NCI-H2107 (cell line): Measurements from ENCODE around the gene CSE1L.
"Not testable (repeated sequence)": the region's sequence is repeated elsewhere in the genome, so short reads cannot be mapped to it uniquely, and the experiment has no call there.

Experiments used
- DNase-seq: peaks from one replicate; lab custom pipeline; 2025; lab: John Stamatoyannopoulos, UW

Gene CSE1L

GRCh38 chr20:49132995-49133478 lies 86.9 kb downstream of the CSE1L start:
- DNase-seq, result peak; percentile 27

DNA sequence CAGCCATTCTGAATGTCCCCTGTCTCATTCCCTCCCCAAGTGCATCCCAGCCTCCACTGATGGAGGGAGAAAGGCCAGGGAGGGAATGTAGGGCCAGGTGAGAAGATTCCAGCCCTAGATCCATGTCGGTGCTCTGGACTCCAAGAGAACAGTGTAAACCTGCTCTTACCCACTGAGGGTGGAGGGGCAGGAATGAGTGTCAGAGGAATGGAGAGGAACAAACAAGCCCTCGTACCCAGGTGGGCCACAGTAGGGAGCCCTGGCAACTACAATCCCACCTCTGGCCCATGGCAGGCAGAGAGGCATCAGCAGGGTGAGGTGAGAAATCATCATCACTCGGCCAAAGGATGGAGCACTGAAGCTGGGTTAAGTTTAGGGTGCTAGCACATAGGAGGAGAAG lies 87.5 kb downstream of the CSE1L start:
- no peak for DNase-seq

- not testable (repeated sequence) for DNase-seq
Measured at GRCh38 chr20:49134797-49135196, 88.7 kb downstream of the CSE1L start.

DNA sequence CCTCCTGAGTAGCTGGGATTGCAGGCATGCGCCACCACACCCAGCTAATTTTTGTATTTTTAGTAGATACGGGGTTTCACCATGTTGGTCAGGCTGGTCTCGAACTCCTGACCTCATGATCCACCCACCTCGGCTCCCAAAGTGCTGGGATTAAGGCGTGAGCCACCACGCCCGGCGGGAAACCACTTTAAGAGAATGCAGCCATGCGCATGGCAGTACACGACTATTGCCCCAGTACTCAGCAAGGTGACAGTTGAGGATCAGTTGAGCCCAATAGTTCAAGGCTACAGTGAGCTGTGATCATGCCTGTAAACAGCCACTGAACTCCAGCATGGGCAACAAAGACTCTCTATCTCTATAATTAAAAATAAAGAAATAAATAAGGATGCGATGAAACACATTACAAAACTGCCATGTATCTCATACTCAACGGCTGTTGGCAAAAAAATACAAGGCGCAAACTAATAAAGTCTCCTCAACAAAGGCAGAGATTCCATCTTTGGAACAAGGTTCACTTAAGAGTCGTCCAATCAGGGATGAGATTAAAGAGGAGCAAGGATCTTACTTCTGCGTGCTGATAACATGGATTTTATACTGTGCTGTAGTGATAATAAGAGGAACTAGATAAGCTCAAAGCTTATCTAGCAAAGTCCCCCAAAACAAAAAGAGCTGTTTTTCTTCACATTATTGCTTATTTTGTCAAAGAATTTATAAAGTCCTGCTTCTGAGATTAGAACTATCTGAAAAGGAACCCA lies 90.9 kb downstream of the CSE1L start:
- no peak for DNase-seq

DNA sequence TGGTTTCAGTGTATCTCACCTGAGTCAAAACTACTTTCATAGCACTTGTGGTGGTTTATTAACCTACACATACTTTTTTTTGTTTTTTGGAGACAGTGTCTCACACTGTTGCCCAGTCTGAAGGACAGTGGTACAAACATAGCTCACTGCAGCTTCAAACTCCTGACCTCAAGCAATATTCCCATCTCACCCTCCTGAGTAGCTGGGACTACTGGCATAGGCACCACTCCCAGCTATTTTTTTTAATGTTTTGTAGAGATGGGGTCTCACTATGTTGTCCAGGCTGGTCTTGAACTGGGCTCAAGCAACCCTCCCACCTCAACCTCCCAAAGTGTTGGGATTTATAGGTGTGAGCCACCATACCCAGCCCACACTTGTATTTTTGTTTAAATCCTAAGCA lies 92.3 kb downstream of the CSE1L start:
- no peak for DNase-seq

DNA sequence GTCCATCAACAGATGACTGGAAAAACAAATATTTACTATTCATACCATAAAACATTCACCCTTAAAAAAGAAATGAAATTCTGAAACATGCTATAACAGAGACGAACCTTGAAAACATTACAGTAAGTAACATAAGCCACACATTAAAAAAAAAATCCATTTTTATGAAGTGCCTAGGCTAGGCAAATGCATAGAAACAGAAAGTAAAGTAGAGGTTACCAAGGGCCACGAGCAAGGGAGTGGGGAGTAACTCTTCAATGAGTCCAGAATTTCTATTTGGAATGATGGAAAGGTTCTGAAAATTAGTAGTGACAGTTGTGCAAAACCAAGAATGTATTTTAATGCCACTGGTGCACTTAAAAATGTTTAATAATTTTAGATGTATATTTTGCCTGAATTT lies 94.3 kb downstream of the CSE1L start:
- no peak for DNase-seq

GRCh38 chr20:49140834-49141233 lies 94.7 kb downstream of the CSE1L start:
- DNase-seq, result no peak
